ENCODE results near the gene SRGAP2C.
"Not testable (repeated sequence)": the region's sequence is repeated elsewhere in the genome, so short reads cannot be mapped to it uniquely, and the experiment has no call there.

The SRGAP2C gene

GRCh38 chr1:121184290-121185127 lies at the start of gene SRGAP2C, which contains the start of gene FAM72B:
SRGAP2C (plus strand) TSS chr1:121184975; CDS start chr1:121187447, 2,472 bp downstream.
FAM72B (minus strand) TSS chr1:121184340; CDS start chr1:121183489, 851 bp downstream.
- in situ Hi-C loops (cut with MboI; ENCODE audit: low sequenced_read_pairs) = not testable (repeated sequence)

DNA sequence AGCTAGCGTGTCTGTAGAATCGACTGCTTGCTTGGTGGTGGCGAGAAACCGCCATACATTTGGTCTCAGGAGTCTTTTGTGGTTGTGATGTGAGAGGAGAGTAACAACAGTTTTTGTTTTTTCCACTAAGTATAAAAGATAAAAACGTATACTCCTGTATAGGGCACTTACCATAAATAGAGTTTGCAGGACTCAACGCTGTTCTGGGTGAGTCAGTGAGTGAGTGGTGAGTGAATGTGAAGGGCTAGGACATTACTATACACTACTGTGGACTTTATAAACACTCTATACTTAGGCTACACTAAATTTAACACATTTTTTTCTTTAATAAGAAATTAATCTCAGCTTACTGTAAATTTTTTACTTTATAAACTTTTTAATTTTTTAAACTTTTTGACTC lies 44.4 kb upstream of the SRGAP2C start:
- in situ Hi-C loops (cut with MboI; ENCODE audit: low sequenced_read_pairs) = not testable (repeated sequence)

DNA sequence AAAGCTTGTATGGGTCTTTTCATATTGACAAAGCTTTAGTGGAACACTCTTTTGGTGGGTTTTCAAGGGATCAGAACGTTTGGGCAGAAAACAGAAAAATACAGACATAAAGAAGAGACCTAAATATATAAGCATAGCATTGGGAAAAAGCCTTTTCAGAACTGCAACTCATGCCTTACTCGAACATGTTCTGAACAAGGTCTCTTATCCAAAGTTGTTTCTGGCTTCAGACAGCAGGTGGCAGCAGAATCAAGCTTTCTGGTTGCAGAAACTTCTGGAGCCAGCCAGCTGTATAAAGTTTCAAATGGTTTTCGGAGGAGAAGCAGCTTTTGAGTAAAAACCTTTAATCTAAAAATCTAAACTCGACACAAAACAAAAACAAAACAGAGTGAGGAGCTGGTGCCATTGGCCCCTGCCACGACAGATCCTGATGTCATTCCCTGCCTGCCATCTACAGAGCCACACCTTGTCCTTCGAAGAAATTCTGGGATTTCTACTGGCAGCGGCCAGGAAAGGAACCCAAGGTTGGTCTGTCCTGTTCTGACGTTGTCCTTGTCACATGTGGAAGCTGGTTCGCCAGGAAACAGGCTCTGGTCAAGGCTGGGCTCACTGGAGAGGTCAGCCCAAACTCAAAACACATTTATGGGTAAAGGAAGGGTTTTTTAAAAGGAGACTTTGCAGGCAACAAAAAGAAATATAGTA lies 36.1 kb upstream of the SRGAP2C start:
- in situ Hi-C loops (cut with MboI; ENCODE audit: low sequenced_read_pairs) = not testable (repeated sequence)

- in situ Hi-C loops (cut with MboI; ENCODE audit: low sequenced_read_pairs) = not testable (repeated sequence)
These were observed 33.5 kb upstream of the SRGAP2C start for GRCh38 chr1:121151294-121151693.

GRCh38 chr1:121152788-121153187 lies 32.0 kb upstream of the SRGAP2C start:
- in situ Hi-C loops (cut with MboI; ENCODE audit: low sequenced_read_pairs) = not testable (repeated sequence)

DNA sequence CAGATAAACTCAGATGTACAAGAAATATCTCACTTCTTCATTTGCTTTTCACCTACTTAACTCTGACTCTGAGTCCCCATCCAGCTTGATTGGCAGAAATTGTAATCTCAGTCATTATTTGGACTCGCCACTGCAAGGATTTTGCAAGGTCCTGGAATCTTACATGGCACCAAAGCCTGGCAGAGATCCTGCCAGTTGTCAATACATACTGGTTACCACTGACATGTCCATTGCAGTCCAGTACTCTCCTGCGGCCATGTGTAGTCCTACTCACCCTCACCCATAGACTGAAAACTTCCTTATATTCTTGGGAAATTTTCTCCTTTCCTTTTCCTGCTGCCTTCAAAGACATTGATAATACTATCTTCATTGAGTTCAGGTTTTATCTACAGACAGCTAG lies 30.0 kb upstream of the SRGAP2C start:
- in situ Hi-C loops (cut with MboI; ENCODE audit: low sequenced_read_pairs) = not testable (repeated sequence)

DNA sequence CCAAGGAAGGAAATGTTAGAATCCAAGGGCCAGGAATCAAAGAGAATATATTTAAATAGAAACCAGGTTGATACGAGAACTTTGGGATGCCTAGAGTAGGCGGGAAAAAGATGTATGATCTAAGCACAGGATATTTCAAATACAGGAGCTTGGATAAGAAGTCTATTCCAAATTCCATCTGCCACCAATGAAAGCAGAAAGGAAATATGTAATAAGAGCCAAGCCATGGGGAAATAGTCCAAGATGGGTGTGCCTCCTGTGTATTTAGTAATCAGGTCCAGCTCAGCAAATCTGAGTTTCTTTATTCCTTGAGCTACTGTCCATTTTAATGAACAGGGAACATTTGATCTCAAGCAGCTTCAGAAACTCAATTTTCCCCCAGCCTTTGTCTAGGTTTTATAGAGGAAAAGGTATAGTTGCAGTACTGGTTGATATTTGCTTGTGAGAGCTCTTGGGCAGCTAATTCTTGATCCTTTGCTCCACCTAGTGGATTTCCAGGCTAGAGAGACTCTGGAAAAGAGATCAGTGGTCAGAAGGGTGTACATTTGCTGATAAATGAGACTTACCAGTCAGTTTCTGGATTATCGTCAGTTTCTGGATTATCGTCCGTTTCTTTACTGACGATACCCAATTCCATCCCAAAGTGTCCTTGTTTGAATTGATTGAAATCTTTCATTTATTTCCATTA lies 29.0 kb upstream of the SRGAP2C start:
- in situ Hi-C loops (cut with MboI; ENCODE audit: low sequenced_read_pairs) = not testable (repeated sequence)

DNA sequence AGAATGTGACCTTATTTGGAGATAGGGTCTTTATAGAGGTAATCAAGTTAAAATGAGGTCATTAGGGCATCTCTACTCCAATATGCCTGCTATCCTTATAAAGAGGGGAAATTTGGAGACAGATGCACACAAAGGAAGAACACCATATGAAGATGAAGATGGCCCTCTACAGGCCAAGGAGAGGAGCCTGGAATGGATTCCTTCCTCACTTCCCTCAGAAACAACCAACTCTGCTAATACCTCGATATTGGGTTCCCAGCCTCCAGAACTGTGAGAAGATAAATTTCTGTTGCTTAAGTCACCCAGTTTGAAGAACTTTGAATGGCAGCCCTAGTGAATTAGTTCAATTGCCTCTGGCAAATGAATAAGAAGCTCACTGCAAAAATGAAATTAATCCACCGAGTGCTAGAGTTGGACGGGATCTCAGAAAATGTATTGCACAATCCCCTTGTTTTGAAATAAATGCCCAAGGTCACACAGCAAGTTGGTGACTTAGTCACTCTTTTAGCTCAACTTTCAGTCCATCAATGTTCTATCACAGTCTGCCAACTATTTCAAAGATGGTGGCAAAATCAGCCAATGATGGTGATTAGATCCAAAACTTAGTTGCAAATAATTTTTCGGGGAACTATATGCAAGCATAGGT lies 27.7 kb upstream of the SRGAP2C start:
- in situ Hi-C loops (cut with MboI; ENCODE audit: low sequenced_read_pairs) = not testable (repeated sequence)

- in situ Hi-C loops (cut with MboI; ENCODE audit: low sequenced_read_pairs) = not testable (repeated sequence)
These were observed 27.2 kb upstream of the SRGAP2C start for GRCh38 chr1:121157609-121158008.

GRCh38 chr1:121160118-121160517 lies 24.7 kb upstream of the SRGAP2C start:
- in situ Hi-C loops (cut with MboI; ENCODE audit: low sequenced_read_pairs) = not testable (repeated sequence)

DNA sequence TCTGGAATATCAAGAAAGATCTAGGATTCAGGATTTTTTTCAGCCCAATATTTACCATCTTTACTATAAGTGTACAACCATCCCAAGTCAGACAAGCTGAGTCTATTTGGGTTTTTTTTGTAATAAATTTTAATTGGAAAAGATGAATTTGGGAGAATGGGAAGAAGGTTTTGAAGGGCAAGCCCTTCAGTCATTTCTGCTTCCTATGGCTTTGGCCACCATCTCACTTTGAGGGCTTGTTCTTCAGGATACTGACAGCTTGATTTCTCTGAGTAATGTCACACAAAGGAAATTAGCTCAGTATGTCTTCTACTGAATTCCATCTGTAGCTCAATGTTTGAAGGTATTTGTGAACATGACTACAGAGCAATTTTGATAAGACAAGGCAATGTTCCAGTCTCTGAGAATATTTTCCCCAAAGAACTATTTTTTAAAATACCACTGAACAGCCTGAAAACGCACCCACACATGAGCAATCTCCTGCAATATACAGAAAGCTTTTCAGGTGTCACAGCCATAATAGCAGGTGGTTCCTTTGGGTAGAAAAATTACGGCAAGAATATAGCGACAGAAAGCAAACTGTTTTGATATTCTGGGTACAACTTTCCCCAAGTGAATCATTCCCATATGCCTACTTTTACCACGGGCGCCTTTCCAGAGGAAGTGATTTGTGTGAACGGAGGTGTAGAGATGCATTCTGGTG lies 23.4 kb upstream of the SRGAP2C start:
- in situ Hi-C loops (cut with MboI; ENCODE audit: low sequenced_read_pairs) = not testable (repeated sequence)

DNA sequence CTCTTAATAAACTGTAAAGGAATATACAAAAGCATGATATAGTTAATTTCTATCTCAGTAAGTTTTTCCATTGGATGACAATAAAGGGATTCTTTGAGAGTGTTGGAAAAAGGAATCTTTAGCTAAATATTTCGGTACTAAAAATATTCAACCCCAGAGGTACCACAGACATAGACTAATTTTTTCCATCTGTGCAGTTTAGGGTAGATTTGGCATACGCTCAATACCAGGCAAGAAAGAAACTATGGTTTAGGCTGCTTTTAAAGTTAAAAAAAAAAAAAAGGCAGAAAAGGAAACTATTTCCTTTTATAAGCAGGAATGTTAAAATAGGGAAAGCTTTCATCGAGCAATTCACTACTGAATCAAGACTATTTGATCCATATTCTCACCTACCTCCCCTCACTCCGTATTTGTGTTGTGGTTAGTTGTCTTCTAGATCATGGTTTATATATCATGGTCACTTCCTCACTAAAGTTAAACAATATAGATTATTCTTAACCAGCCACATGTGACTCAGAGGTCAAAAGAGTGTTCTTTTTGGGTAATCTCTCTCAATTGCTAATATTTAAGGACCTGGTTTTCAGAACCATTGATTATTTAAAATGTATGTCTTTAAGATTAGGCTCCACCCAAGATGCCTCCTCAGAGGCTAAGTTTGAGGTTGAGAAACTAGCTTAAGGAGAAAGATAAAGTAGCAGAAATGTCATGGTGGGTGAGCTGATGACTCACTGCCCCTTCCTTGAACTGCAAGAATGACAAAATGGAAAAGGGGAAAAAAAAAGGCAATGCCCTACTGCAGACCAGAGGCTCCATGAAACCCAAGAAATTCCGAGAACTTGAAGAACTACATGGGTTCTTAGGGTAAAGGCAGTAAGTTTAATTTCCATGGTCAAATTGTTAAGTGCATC lies 20.7 kb upstream of the SRGAP2C start:
- in situ Hi-C loops (cut with MboI; ENCODE audit: low sequenced_read_pairs) = not testable (repeated sequence)

- in situ Hi-C loops (cut with MboI; ENCODE audit: low sequenced_read_pairs) = not testable (repeated sequence)
These were observed 19.5 kb upstream of the SRGAP2C start for GRCh38 chr1:121165296-121165695.

DNA sequence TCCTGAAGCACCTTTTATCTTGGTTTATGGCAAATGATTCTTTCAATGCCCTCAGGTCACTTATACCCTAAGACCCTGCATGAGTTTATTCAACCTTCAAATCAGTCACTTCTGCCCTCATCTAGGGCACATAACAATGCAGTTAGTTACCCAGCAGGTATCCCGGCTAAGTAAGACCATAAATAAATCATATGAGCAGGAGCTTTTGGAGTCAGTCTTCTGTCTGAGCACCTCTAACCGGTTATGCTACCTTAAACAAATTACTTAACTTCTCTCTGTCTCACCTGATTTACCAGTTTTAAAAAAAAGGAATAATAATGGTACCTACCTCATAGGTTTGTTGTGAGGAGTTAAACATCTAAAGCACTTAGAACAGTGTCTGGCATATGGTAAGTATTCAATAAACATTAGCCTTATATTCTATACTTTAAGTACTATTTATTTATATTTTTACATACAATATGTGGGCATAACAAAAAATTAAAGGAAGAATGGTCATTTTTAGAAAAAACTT lies 17.5 kb upstream of the SRGAP2C start:
- in situ Hi-C loops (cut with MboI; ENCODE audit: low sequenced_read_pairs) = not testable (repeated sequence)

- in situ Hi-C loops (cut with MboI; ENCODE audit: low sequenced_read_pairs) = not testable (repeated sequence)
These were observed 16.6 kb upstream of the SRGAP2C start for GRCh38 chr1:121168152-121168668.

GRCh38 chr1:121176649-121177048 lies 8.1 kb upstream of the SRGAP2C start:
- in situ Hi-C loops (cut with MboI; ENCODE audit: low sequenced_read_pairs) = not testable (repeated sequence)

GRCh38 chr1:121178197-121178596 lies 6.6 kb upstream of the SRGAP2C start:
- in situ Hi-C loops (cut with MboI; ENCODE audit: low sequenced_read_pairs) = not testable (repeated sequence)

GRCh38 chr1:121183867-121184266 lies 908 bp upstream of the SRGAP2C start:
- in situ Hi-C loops (cut with MboI; ENCODE audit: low sequenced_read_pairs) = not testable (repeated sequence)
